K562 (cell line): Measurements from ENCODE around the gene FCHSD1. TPM values are rescaled to one million over a fixed set of nuclear protein-coding genes. Genes with fewer than 3 reads are reported as not detected.

Source experiments
- BCL6 ChIP-seq: fragments of 250-450 bp; sonication (Bioruptor Pico); IDR thresholded peaks from 2 replicates; pipeline ENCODE4 v1.4.0; 2020
- BRD9 ChIP-seq: fragments of 450-650 bp; IDR thresholded peaks from 2 replicates; pipeline ENCODE4 v1.6.1; 2018; ENCODE audit warnings: low read depth; ENCODE audit not compliant: partially characterized antibody
- DMBX1 ChIP-seq: fragments of 250-450 bp; sonication (Bioruptor Pico); IDR thresholded peaks from 2 replicates; pipeline ENCODE4 v1.8.0; 2022; ENCODE audit warnings: inconsistent platforms, mild to moderate bottlenecking, moderate library complexity, borderline replicate concordance
- HDAC6 ChIP-seq: IDR thresholded peaks from 2 replicates; pipeline ENCODE4 v1.6.1; 2012; ENCODE audit warnings: low read depth, mild to moderate bottlenecking, control low read depth, inconsistent platforms, low read length, moderate library complexity
- NFXL1 ChIP-seq: fragments of 450-650 bp; formaldehyde crosslinking; IDR thresholded peaks from 2 replicates; pipeline ENCODE4 v1.4.0; 2021; ENCODE audit warnings: mild to moderate bottlenecking
- NUFIP1 ChIP-seq: fragments of 450-650 bp; IDR thresholded peaks from 2 replicates; pipeline ENCODE4 v1.6.1; 2018; ENCODE audit not compliant: partially characterized antibody
- PRMT5 ChIP-seq: sonication (generic); formaldehyde crosslinking; IDR thresholded peaks from 2 replicates; pipeline ENCODE4 v1.5.0; 2020; ENCODE audit warnings: missing genetic modification reagents
- PYGO2 ChIP-seq: fragments of 450-650 bp; IDR thresholded peaks from 2 replicates; pipeline ENCODE4 v1.6.1; 2016; ENCODE audit warnings: mild to moderate bottlenecking, missing genetic modification characterization, moderate library complexity, missing compliant biosample characterization
- TAF15 ChIP-seq: fragments of 200-400 bp; formaldehyde crosslinking; IDR thresholded peaks from 2 replicates; pipeline ENCODE4 v1.6.1; 2017; ENCODE audit warnings: mild to moderate bottlenecking, low read depth, low read length, moderate library complexity
- TEAD2 ChIP-seq: fragments of 450-650 bp; IDR thresholded peaks from 2 replicates; pipeline ENCODE4 v1.6.1; 2016; ENCODE audit warnings: missing genetic modification characterization, control low read depth, missing compliant biosample characterization
- TOE1 ChIP-seq, 2 experiments: fragments of 450-650 bp in 1 of 2; sonication (generic) in 1 of 2; formaldehyde crosslinking in 1 of 2; IDR thresholded peaks; 2 replicates each; pipeline versions ENCODE4 v1.7.1 to v1.8.0; 2016 to 2022; ENCODE audit warnings: borderline replicate concordance in 2 of 2, mild to moderate bottlenecking in 2 of 2, antibody characterized with exemption in 1 of 2, inconsistent platforms in 1 of 2, low read depth in 1 of 2, missing genetic modification reagents in 1 of 2, moderate library complexity in 1 of 2
- ZNF311 ChIP-seq: fragments of 250-450 bp; sonication (Bioruptor Pico); IDR thresholded peaks from 2 replicates; pipeline ENCODE4 v1.4.0; 2020; ENCODE audit warnings: mild to moderate bottlenecking, moderate library complexity
- ZNF398 ChIP-seq: fragments of 250-450 bp; sonication (Bioruptor Pico); IDR thresholded peaks from 2 replicates; pipeline ENCODE4 v1.8.0; 2021; ENCODE audit warnings: moderate library complexity, mild to moderate bottlenecking, inconsistent platforms
- polyA plus RNA-seq, 8 experiments: library from polyadenylated mRNA; depleted of rRNA in 4 of 8; stranded (reverse) in 5 of 8; unstranded in 3 of 8; fragments of >200 nt; fragmentation: Nextera tagmentation in 2 of 8; fragmentation: Illumina TruSeq in 1 of 8; extraction: Ambion mirVana in 2 of 8; extraction: Trizol in 1 of 8; gene quantifications; 2 replicates each; pipeline versions ENCODE4 v1.2.1 to v1.2.3, GENCODE V29; 2011 to 2014; ENCODE audit warnings: inconsistent platforms in 1 of 8, missing spikeins in 1 of 8
- total RNA-seq, 7 experiments: library from RNA; depleted of rRNA in 6 of 7; stranded (reverse); fragments of >200 nt in 6 of 7; fragmentation: Illumina TruSeq in 2 of 7; extraction: Trizol in 2 of 7; gene quantifications; 2 replicates each; pipeline versions ENCODE4 v1.2.1 to v1.2.3, GENCODE V29; 2011 to 2021; ENCODE audit warnings: low replicate concordance in 1 of 7
- TF ChIP-seq, protein P1 (sequence below): fragments of 250-450 bp; sonication (Bioruptor Pico); IDR thresholded peaks from 2 replicates; pipeline ENCODE4 v1.8.0; 2022; ENCODE audit warnings: moderate library complexity, mild to moderate bottlenecking, inconsistent platforms
- TF ChIP-seq, protein P2 (sequence below): fragments of 250-450 bp; sonication (Bioruptor Pico); IDR thresholded peaks from 2 replicates; pipeline ENCODE4 v1.8.0; 2021; ENCODE audit warnings: borderline replicate concordance, mild to moderate bottlenecking, moderate library complexity; ENCODE audit not compliant: poor library complexity, severe bottlenecking
- TF ChIP-seq, protein P3 (sequence below): fragments of 450-650 bp; IDR thresholded peaks from 2 replicates; pipeline ENCODE4 v1.6.1; 2017; ENCODE audit warnings: mild to moderate bottlenecking, moderate library complexity
- TF ChIP-seq, protein P4 (sequence below), 2 experiments: fragments of 200-800 bp in 1 of 2; sonication (Bioruptor generic) in 1 of 2; sonication (generic) in 1 of 2; formaldehyde crosslinking in 1 of 2; IDR thresholded peaks in 1 of 2; conservative IDR thresholded peaks in 1 of 2; 2 replicates each; pipeline versions ENCODE4 v1.5.0 to v1.6.1; 2016 to 2020; ENCODE audit warnings: missing compliant biosample characterization in 1 of 2, missing genetic modification characterization in 1 of 2, missing genetic modification reagents in 1 of 2

The FCHSD1 gene
- total and polyA plus RNA-seq, 9 of the 15 experiments (the other 6 are each of a cell fraction or from before 2014, with no cell fraction given): 0.35 to 37.5 (median 13.6) TPM

- TF ChIP-seq NFXL1: no peak
- no peak for TF ChIP-seq HDAC6
- TF ChIP-seq, protein P1, sequence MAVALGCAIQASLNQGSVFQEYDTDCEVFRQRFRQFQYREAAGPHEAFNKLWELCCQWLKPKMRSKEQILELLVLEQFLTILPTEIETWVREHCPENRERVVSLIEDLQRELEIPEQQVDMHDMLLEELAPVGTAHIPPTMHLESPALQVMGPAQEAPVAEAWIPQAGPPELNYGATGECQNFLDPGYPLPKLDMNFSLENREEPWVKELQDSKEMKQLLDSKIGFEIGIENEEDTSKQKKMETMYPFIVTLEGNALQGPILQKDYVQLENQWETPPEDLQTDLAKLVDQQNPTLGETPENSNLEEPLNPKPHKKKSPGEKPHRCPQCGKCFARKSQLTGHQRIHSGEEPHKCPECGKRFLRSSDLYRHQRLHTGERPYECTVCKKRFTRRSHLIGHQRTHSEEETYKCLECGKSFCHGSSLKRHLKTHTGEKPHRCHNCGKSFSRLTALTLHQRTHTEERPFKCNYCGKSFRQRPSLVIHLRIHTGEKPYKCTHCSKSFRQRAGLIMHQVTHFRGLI (CRISPR knock-in tag): 0 out of 2 replicates have a peak, but pooled peaks have one; percentile 19
- TF ChIP-seq BCL6 (CRISPR knock-in tag): no peak
- TF ChIP-seq DMBX1 (CRISPR knock-in tag): peak; percentile 64; the same call in 1 of the 2 replicates
- TF ChIP-seq TAF15: no peak
- TF ChIP-seq, protein P2, sequence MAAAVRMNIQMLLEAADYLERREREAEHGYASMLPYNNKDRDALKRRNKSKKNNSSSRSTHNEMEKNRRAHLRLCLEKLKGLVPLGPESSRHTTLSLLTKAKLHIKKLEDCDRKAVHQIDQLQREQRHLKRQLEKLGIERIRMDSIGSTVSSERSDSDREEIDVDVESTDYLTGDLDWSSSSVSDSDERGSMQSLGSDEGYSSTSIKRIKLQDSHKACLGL (CRISPR knock-in tag): no peak
- TF ChIP-seq ZNF311 (CRISPR knock-in tag): peak; percentile 70; the same call in 1 of the 2 replicates
- TF ChIP-seq ZNF398 (CRISPR knock-in tag): no peak
- TF ChIP-seq BRD9: no peak
- TF ChIP-seq, protein P3, sequence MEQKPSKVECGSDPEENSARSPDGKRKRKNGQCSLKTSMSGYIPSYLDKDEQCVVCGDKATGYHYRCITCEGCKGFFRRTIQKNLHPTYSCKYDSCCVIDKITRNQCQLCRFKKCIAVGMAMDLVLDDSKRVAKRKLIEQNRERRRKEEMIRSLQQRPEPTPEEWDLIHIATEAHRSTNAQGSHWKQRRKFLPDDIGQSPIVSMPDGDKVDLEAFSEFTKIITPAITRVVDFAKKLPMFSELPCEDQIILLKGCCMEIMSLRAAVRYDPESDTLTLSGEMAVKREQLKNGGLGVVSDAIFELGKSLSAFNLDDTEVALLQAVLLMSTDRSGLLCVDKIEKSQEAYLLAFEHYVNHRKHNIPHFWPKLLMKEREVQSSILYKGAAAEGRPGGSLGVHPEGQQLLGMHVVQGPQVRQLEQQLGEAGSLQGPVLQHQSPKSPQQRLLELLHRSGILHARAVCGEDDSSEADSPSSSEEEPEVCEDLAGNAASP: no peak
- TF ChIP-seq PRMT5 (CRISPR knock-in tag): no peak
- TF ChIP-seq TOE1 (IDR thresholded peaks at IDR 0.05; ENCODE audit: borderline replicate concordance): peak; percentile 17; the same call in 1 of the 2 replicates
- no peak for TF ChIP-seq TOE1 (CRISPR knock-in tag; IDR thresholded peaks at IDR 0.05; ENCODE audit: borderline replicate concordance, low read depth)
- no peak for TF ChIP-seq TEAD2
- TF ChIP-seq NUFIP1: peak; percentile 73
- TF ChIP-seq PYGO2: no peak
- TF ChIP-seq, protein P4, sequence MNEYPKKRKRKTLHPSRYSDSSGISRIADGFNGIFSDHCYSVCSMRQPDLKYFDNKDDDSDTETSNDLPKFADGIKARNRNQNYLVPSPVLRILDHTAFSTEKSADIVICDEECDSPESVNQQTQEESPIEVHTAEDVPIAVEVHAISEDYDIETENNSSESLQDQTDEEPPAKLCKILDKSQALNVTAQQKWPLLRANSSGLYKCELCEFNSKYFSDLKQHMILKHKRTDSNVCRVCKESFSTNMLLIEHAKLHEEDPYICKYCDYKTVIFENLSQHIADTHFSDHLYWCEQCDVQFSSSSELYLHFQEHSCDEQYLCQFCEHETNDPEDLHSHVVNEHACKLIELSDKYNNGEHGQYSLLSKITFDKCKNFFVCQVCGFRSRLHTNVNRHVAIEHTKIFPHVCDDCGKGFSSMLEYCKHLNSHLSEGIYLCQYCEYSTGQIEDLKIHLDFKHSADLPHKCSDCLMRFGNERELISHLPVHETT (CRISPR knock-in tag; conservative IDR thresholded peaks at IDR 0.05 in 1 of 2, IDR thresholded peaks at IDR 0.05 in 1 of 2): peak in 1 of 2 experiments; percentile 52; a peak in 1 of 4 replicates
Observed at GRCh38 chr5:141681695-141682641, 30.8 kb upstream of the FCHSD1 start, which contains the start of gene ARAP3 (continued).
